Mammary epithelial cell (primary cell): Measurements from ENCODE around the gene KRTAP10-4.

Experiments
- EZH2 ChIP-seq: IDR thresholded peaks from 2 replicates; pipeline ENCODE4 v1.6.1; 2012; ENCODE audit warnings: low read length, inconsistent platforms, borderline replicate concordance
- TF ChIP-seq, protein P1 (sequence below), 2 donors: IDR thresholded peaks in 1 of 2; conservative IDR thresholded peaks in 1 of 2; 2 replicates each; pipeline ENCODE4 v1.5.1; 2011 to 2012; ENCODE audit warnings: inconsistent platforms in 2 of 2, low read length in 2 of 2, mild to moderate bottlenecking in 2 of 2, control low read depth in 1 of 2, low read depth in 1 of 2; ENCODE audit not compliant: insufficient read depth in 1 of 2; ENCODE audit errors: extremely low read depth in 1 of 2

DNA sequence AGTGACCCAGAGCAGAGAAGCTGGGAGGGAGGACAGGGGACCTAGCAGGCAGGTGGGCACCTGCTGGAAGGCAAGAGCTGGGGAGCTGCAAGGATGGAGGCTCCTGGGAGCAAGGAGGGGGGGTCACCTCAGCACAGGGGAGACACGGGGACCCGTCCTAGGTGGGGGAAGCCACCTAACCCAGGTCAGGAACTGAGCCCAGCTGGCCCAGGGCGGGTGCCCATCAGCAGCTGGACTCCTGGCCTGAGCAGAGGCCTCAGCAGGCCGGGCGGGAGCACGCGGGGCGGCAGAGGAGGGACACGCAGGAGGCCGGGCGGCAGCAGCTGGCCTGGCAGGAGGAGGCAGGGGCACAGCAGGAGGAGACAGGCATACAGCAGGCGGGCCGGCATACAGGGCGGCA lies 34.5 kb upstream of the KRTAP10-4 start:
- TF ChIP-seq, protein P1, sequence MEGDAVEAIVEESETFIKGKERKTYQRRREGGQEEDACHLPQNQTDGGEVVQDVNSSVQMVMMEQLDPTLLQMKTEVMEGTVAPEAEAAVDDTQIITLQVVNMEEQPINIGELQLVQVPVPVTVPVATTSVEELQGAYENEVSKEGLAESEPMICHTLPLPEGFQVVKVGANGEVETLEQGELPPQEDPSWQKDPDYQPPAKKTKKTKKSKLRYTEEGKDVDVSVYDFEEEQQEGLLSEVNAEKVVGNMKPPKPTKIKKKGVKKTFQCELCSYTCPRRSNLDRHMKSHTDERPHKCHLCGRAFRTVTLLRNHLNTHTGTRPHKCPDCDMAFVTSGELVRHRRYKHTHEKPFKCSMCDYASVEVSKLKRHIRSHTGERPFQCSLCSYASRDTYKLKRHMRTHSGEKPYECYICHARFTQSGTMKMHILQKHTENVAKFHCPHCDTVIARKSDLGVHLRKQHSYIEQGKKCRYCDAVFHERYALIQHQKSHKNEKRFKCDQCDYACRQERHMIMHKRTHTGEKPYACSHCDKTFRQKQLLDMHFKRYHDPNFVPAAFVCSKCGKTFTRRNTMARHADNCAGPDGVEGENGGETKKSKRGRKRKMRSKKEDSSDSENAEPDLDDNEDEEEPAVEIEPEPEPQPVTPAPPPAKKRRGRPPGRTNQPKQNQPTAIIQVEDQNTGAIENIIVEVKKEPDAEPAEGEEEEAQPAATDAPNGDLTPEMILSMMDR (conservative IDR thresholded peaks at IDR 0.05 in 1 of 2, IDR thresholded peaks at IDR 0.05 in 1 of 2; ENCODE audit: extremely low read depth in 1 of 2, insufficient read depth in 1 of 2, low read depth in 1 of 2, low read length in 2 of 2): no peak
- TF ChIP-seq EZH2: no peak
